ENCODE measurements around the gene LIPA. TPM values are rescaled to one million over a fixed set of nuclear protein-coding genes. Genes with fewer than 3 reads are reported as not detected.
"Not testable (repeated sequence)": the region's sequence is repeated elsewhere in the genome, so short reads cannot be mapped to it uniquely, and the experiment has no call there.

The LIPA gene
- total RNA-seq, 4 donors from 2014 or later, result 29.1 to 45.8 (median 33.9) TPM

DNA sequence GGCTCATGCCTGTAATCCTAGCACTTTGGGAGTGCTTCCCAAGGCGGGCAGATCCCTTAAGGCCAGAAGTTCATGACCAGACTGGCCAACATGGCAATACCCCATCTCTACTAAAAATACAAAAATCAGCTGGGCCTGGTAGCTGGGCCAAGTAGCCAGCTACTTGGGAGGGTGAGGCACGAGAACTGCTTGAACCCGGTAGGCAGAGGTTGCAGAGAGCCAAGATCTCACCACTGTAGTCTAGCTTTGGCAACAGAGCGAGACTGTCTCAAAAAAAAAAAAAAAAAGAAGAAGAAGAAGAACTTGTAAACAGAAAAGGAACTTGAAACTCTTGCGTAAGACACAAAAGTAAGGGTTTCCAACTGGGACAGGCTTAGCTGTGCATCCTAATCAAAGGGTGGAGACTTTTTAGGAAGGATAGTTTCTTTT lies 44.7 kb upstream of the LIPA start:
- H3K4me3 ChIP-seq (replicated peaks in 1 of 3), result no peak overlapping the region
- H3K4me1 ChIP-seq, result peaks cover 4% of the 10 kb centered on the region in 2 donors
- H3K27me3 ChIP-seq, result no peaks in the 10 kb centered on the region
- TF ChIP-seq, protein P1, sequence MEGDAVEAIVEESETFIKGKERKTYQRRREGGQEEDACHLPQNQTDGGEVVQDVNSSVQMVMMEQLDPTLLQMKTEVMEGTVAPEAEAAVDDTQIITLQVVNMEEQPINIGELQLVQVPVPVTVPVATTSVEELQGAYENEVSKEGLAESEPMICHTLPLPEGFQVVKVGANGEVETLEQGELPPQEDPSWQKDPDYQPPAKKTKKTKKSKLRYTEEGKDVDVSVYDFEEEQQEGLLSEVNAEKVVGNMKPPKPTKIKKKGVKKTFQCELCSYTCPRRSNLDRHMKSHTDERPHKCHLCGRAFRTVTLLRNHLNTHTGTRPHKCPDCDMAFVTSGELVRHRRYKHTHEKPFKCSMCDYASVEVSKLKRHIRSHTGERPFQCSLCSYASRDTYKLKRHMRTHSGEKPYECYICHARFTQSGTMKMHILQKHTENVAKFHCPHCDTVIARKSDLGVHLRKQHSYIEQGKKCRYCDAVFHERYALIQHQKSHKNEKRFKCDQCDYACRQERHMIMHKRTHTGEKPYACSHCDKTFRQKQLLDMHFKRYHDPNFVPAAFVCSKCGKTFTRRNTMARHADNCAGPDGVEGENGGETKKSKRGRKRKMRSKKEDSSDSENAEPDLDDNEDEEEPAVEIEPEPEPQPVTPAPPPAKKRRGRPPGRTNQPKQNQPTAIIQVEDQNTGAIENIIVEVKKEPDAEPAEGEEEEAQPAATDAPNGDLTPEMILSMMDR (IDR thresholded peaks at IDR 0.05), result no peak
- no peak for TF ChIP-seq POLR2A (IDR thresholded peaks at IDR 0.05)
- H3K27ac ChIP-seq, result peak overlapping the region in 1 of 3 donors; percentile 45
- 78 to 80% methylated on average over 5 of the region's 5 CpGs for WGBS, 2 donors
- no peaks in the 10 kb centered on the region for H3K9me3 ChIP-seq
- no peak for DNase-seq
- H3K36me3 ChIP-seq, result no peaks in the 10 kb centered on the region
- intact Hi-C loops (cut with DNase I), result no loop called here

- no peaks in the 10 kb centered on the region for H3K9me3 ChIP-seq
- peak overlapping the region in 1 of 3 donors; percentile 45 for H3K27ac ChIP-seq
- no peak for TF ChIP-seq POLR2A (IDR thresholded peaks at IDR 0.05)
- TF ChIP-seq, protein P1 (IDR thresholded peaks at IDR 0.05), result no peak
- no peaks in the 10 kb centered on the region for H3K4me1 ChIP-seq
- no peak overlapping the region for H3K4me3 ChIP-seq (replicated peaks in 1 of 3)
- WGBS, 2 donors, result 46 to 74% methylated on average over 1 of the region's 1 CpG
- H3K36me3 ChIP-seq, result no peaks in the 10 kb centered on the region
- intact Hi-C loops (cut with DNase I), result no loop called here
- no peaks in the 10 kb centered on the region for H3K27me3 ChIP-seq
- DNase-seq, result no peak
These were observed 44.0 kb upstream of the LIPA start for GRCh38 chr10:89295597-89295996.

DNA sequence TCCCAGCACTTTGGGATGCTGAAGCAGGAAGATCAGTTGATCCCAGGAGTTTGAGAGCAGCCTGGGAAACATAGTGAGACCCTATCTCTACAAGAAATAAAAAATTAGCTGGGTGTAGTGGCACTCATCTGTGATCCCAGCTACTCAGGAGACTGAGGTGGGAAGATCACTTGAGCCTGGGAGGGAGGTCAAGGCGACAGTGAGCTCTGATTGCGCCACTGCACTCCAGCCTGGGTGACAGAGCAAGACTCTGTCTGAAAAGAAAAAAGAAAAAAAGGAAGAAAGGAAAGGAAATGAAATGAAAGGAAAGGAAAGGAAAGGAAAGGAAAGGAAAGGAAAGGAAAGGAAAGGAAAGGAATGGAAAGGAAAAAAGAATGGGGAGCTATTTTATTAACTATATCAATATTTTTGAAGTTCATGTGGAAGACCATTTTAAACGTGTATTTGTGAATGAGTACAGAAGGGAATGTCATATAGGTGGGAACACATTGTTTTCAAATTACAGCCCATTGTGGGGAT lies 43.2 kb upstream of the LIPA start:
- no peak overlapping the region for H3K27ac ChIP-seq
- H3K36me3 ChIP-seq, result no peaks in the 10 kb centered on the region
- no peak overlapping the region for H3K4me3 ChIP-seq (replicated peaks in 1 of 3)
- WGBS, 2 donors, result 83 to 85% methylated on average over 3 of the region's 3 CpGs
- H3K27me3 ChIP-seq, result no peaks in the 10 kb centered on the region
- DNase-seq, result no peak
- intact Hi-C loops (cut with DNase I), result no loop called here
- no peak for TF ChIP-seq POLR2A (IDR thresholded peaks at IDR 0.05)
- TF ChIP-seq, protein P1 (IDR thresholded peaks at IDR 0.05), result no peak
- H3K9me3 ChIP-seq, result no peaks in the 10 kb centered on the region
- H3K4me1 ChIP-seq, result no peaks in the 10 kb centered on the region

DNA sequence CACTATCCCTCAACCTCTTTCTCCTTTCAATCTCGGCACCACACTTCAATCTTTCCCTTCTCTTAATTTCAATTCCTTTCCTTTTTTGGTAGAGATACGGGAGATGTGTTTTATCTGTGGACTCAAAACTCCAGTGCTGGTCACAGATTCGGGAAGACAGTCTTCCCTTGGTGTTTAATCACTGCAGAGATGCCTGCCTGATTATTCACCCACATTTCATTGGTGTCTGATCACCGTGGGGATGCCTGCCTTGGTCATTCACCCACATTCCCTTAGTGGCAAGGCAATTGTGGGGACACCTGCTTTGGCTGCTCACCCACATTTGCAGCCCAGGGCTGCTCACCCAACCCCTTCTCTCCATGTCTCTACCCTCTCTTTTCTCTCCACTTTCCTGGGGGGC lies 33.7 kb upstream of the LIPA start:
- DNase-seq; H3K36me3 ChIP-seq; H3K27ac ChIP-seq; H3K9me3 ChIP-seq; H3K4me3 ChIP-seq (replicated peaks in 1 of 3); H3K4me1 ChIP-seq; intact Hi-C loops (cut with DNase I); H3K27me3 ChIP-seq: not testable (repeated sequence)
- 84 to 92% methylated on average over 4 of the region's 4 CpGs for WGBS, 2 donors

DNA sequence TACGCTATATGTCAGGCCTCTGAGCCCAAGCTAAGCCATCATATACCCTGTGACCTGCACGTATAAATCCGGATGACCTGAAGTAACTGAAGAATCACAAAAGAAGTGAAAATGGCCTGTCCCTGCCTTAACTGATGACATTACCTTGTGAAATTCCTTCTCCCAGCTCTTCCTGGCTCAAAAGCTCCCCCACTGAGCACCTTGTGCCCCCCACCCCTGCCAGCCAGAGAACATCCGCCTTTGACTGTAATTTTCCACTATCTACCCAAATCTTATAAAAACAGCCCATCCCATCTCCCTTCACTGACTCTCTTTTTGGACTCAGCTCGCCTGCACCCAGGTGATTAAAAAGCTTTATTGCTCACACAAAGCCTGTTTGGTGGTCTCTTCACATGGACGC lies 33.1 kb upstream of the LIPA start:
- peak overlapping the region in 2 of 3 donors; percentile 14 to 74 for H3K27ac ChIP-seq
- H3K36me3 ChIP-seq; intact Hi-C loops (cut with DNase I); H3K9me3 ChIP-seq; H3K4me1 ChIP-seq; H3K27me3 ChIP-seq; DNase-seq; H3K4me3 ChIP-seq (replicated peaks in 1 of 3): not testable (repeated sequence)
- WGBS, 2 donors, result 92 to 94% methylated on average over 6 of the region's 6 CpGs

GRCh38 chr10:89283936-89284475 lies 32.4 kb upstream of the LIPA start:
- H3K9me3 ChIP-seq, result no peaks in the 10 kb centered on the region
- intact Hi-C loops (cut with DNase I), result no loop called here
- no peak overlapping the region for H3K4me3 ChIP-seq (replicated peaks in 1 of 3)
- WGBS, 2 donors, result 18 to 44% methylated on average over 4 of the region's 4 CpGs
- DNase-seq, result peak; percentile 17 to 30
- no peaks in the 10 kb centered on the region for H3K36me3 ChIP-seq
- H3K27me3 ChIP-seq, result no peaks in the 10 kb centered on the region
- TF ChIP-seq POLR2A (IDR thresholded peaks at IDR 0.05), result peak in 1 of 2 donors; percentile 27
- TF ChIP-seq, protein P1 (IDR thresholded peaks at IDR 0.05), result no peak
- peak overlapping the region; percentile 42 to 74 (median 51) for H3K27ac ChIP-seq
- peaks cover 4 to 8% of the 10 kb centered on the region in 2 donors for H3K4me1 ChIP-seq
